Measurements from ENCODE around the gene FANCF. TPM values are rescaled to one million over a fixed set of nuclear protein-coding genes. Genes with fewer than 3 reads are reported as not detected.

FANCF gene
- 4.3 and 4.9 TPM in 2 replicates for polyA plus RNA-seq (2012; rRNA removed)
- 5.3 TPM in 2 replicates for polyA plus RNA-seq (2012; cell fraction: cytosol; rRNA removed)
- 2.3 and 2.6 TPM in 2 replicates for polyA plus RNA-seq (2012; cell fraction: nucleus; rRNA removed)

GRCh38 chr11:22625448-22626287, at the start of gene FANCF:
Gene FANCF (minus strand): TSS chr11:22625823. CDS start chr11:22625810, 13 bp downstream.
- peak; percentile 88 for DNase-seq
- CTCF ChIA-PET, result interaction anchor here (0.6 to 2.0 kb wide), 9 partner anchors 9 to 209 kb away, joined by 3 to 11 read pairs (median 3); partner anchors contain the start of gene GAS2
- Histone ChIP-seq H3K9ac (peak within 1 kb of the TSS; percentile 79), H3K27me3 (ENCODE audit: insufficient read depth) (no peaks in the 10 kb centered on the region), H3K9me3 (no peaks in the 10 kb centered on the region), H3K27ac (ENCODE audit: low read depth in 2 of 2, low read length in 1 of 2) (peak within 1 kb of the TSS; percentile 76 to 96), H3K4me3 (ENCODE audit: low read depth in 2 of 2, low read length in 1 of 2) (peak within 1 kb of the TSS; percentile 90 to 94), H3K36me3 (replicated peaks in 1 of 2; ENCODE audit: control insufficient read depth in 1 of 2, insufficient read depth in 2 of 2, low read length in 1 of 2) (peaks cover 12 to 21% of the 10 kb centered on the region in 2 experiments), H3K4me2 (peak within 1 kb of the TSS; percentile 95), H2AFZ (ENCODE audit: low read depth) (peak within 1 kb of the TSS; percentile 99), H3K79me2 (ENCODE audit: insufficient read depth) (peaks cover 23% of the 10 kb centered on the region), H4K20me1 (ENCODE audit: insufficient read depth) (no peaks in the 10 kb centered on the region; the same call in 1 of the 2 replicates), H3F3A (replicated peaks; ENCODE audit: insufficient read depth) (peaks cover 8% of the 10 kb centered on the region), H3K9me2 (no peaks in the 10 kb centered on the region; the same call in 1 of the 2 replicates), H3K4me1 (ENCODE audit: control insufficient read depth in 1 of 2, insufficient read depth in 2 of 2, low read depth in 1 of 2, low read length in 1 of 2) (peaks cover 8 to 11% of the 10 kb centered on the region in 2 experiments; a peak in 3 of 4 replicates)
- POLR2A ChIA-PET, result interaction anchor here (1.2 to 1.7 kb wide), 3 partner anchors 9 to 67 kb away, joined by 3 to 6 read pairs (median 4); partner anchors contain the start of gene GAS2
- WGBS (ENCODE audit: low lambda C conversion rate), result 8% methylated on average over 23 of the region's 55 CpGs
- TF ChIP-seq SIN3A (IDR thresholded peaks at IDR 0.05; ENCODE audit: borderline replicate concordance, low read depth, low read length) (no peak), CHD2 (IDR thresholded peaks at IDR 0.05; ENCODE audit: low read length, partially characterized antibody) (peak; percentile 65), TEAD4 (IDR thresholded peaks at IDR 0.05; ENCODE audit: borderline replicate concordance, insufficient read depth) (0 out of 2 replicates have a peak, but pooled peaks have one; percentile 15), GATA2 (CRISPR knock-in tag; IDR thresholded peaks at IDR 0.05) (no peak), POLR2AphosphoS5 (IDR thresholded peaks at IDR 0.05; ENCODE audit: low read depth, low read length) (peak; percentile 76), NFIC (IDR thresholded peaks at IDR 0.05; ENCODE audit: borderline replicate concordance) (no peak), IRF3 (IDR thresholded peaks at IDR 0.05; ENCODE audit: low read depth, low read length) (peak; percentile 91), FOXJ3 (CRISPR knock-in tag; IDR thresholded peaks at IDR 0.05) (no peak), RAD21 (IDR thresholded peaks at IDR 0.05; ENCODE audit: low read length) (no peak), YY1 (IDR thresholded peaks at IDR 0.05; ENCODE audit: low read depth) (peak; percentile 82), CTCF (IDR thresholded peaks at IDR 0.05) (no peak), USF2 (IDR thresholded peaks at IDR 0.05; ENCODE audit: borderline replicate concordance, low read depth, low read length) (no peak), RCOR1 (IDR thresholded peaks at IDR 0.05; ENCODE audit: low read length) (no peak), MEF2A (IDR thresholded peaks at IDR 0.05; ENCODE audit: borderline replicate concordance, low read depth) (no peak), FOSL2 (IDR thresholded peaks at IDR 0.05; ENCODE audit: borderline replicate concordance, low read depth) (no peak), ELF1 (IDR thresholded peaks at IDR 0.05) (peak; percentile 96), EP300 (IDR thresholded peaks at IDR 0.05; ENCODE audit: borderline replicate concordance in 1 of 2, low read depth in 1 of 2, low read length in 1 of 2) (no peak), MXI1 (IDR thresholded peaks at IDR 0.05; ENCODE audit: low read depth, low read length) (peak; percentile 73), GABPA (IDR thresholded peaks at IDR 0.05; ENCODE audit: low read depth) (peak; percentile 79), TCF12 (IDR thresholded peaks at IDR 0.05) (no peak), PBX3 (IDR thresholded peaks at IDR 0.05) (peak; percentile 100), REST (IDR thresholded peaks at IDR 0.05; ENCODE audit: low read depth, low read length) (no peak), NRF1 (IDR thresholded peaks at IDR 0.05; ENCODE audit: low read depth, low read length) (no peak), RXRA (IDR thresholded peaks at IDR 0.05; ENCODE audit: borderline replicate concordance, low read depth) (no peak)
